K562 (cell line): Measurements from ENCODE around the gene DOCK3. TPM values are rescaled to one million over a fixed set of nuclear protein-coding genes. Genes with fewer than 3 reads are reported as not detected.
A peak's percentile ranks its signal among the peaks of the same experiment; 100 is the strongest.

ENCODE experiments used
- ATAC-seq: fragments of 200-7000 bp; cut with Tn5 transposase; 3 replicates; pipeline ENCODE4 v1.9.1; 2020; ENCODE audit warnings: moderate library complexity
- BruUV-seq: library from RNA; stranded (reverse); fragments of 400-500 nt; replicated peaks from 2 replicates; lab custom pipeline; 2021; lab: Mats Ljungman, UMichigan
- CTCF ChIA-PET: fragments of 300-600 bp; formaldehyde crosslinking; extraction: SDS; loops from one replicate; lab custom pipeline; 2021; ENCODE audit warnings: low intra/inter-chr PET ratio; lab: Yijun Ruan, JAX
- POLR2A ChIA-PET: fragments of 300-600, 350-650 bp; sonication (Branson Sonifier 250); formaldehyde crosslinking; extraction: SDS; loops from one replicate; lab custom pipeline; 2021; ENCODE audit warnings: antibody characterized with exemption, inconsistent platforms; lab: Yijun Ruan, JAX
- DNase-seq, 4 experiments: peaks; one replicate each; pipeline versions ENCODE4 v3.0.0 to v3.0.0-alpha.2; 2011 to 2018; ENCODE audit warnings: low spot score in 3 of 4, mixed read lengths in 3 of 4; ENCODE audit errors: extremely low read depth in 1 of 4
- FAIRE-seq: peaks from 2 replicates; lab custom pipeline; 2011; peaks lifted over from hg19 to GRCh38; lab: Jason Lieb, UNC
- H2AFZ ChIP-seq: 2 replicates; pipeline ENCODE4 v1.6.0; 2011; ENCODE audit warnings: low read depth, low read length, control low read depth, inconsistent platforms
- H3K27ac ChIP-seq: fragments of 200-600 bp; 3 replicates; pipeline ENCODE4 v1.8.0; 2011; ENCODE audit warnings: low read depth, mild to moderate bottlenecking, control low read depth, inconsistent platforms, low read length, moderate library complexity, mixed read lengths; ENCODE audit errors: extremely low read depth
- H3K27me3 ChIP-seq, 2 experiments: fragments of 300-600 bp in 1 of 2; 2 replicates in 1 of 2; 3 replicates in 1 of 2; pipeline versions ENCODE4 v1.6.0 to v1.8.0; 2011; ENCODE audit warnings: inconsistent platforms in 2 of 2, low read length in 2 of 2, mild to moderate bottlenecking in 1 of 2, mixed read lengths in 1 of 2, moderate library complexity in 1 of 2; ENCODE audit not compliant: control insufficient read depth in 2 of 2, insufficient read depth in 2 of 2
- H3K36me3 ChIP-seq: fragments of 300-600 bp; 3 replicates; pipeline ENCODE4 v1.8.0; 2011; ENCODE audit warnings: mild to moderate bottlenecking, low read length, inconsistent platforms; ENCODE audit not compliant: control insufficient read depth, insufficient read depth
- H3K4me1 ChIP-seq, 2 experiments: fragments of 200-600 bp in 1 of 2; replicated peaks in 1 of 2; 2 replicates in 1 of 2; 3 replicates in 1 of 2; pipeline versions ENCODE4 v1.5.1 to v1.8.0; 2011; ENCODE audit warnings: inconsistent platforms in 2 of 2, low read length in 2 of 2, mild to moderate bottlenecking in 1 of 2, mixed read lengths in 1 of 2, moderate library complexity in 1 of 2; ENCODE audit not compliant: control insufficient read depth in 2 of 2, insufficient read depth in 2 of 2
- H3K4me2 ChIP-seq: 2 replicates; pipeline ENCODE4 v1.6.1; 2011; ENCODE audit warnings: low read length, control low read depth, inconsistent platforms, mixed read lengths; ENCODE audit not compliant: insufficient read depth
- H3K4me3 ChIP-seq: fragments of 200-600 bp; sonication (generic), shearing (Covaris generic); 2 replicates; pipeline ENCODE4 v1.5.1; 2016; ENCODE audit warnings: control low read depth, inconsistent platforms
- H3K79me2 ChIP-seq: fragments of 200-600 bp; 3 replicates; pipeline ENCODE4 v1.8.0; 2011; ENCODE audit warnings: low read length, inconsistent platforms; ENCODE audit not compliant: control insufficient read depth, insufficient read depth
- H3K9ac ChIP-seq, 2 experiments: 2 replicates each; pipeline versions ENCODE4 v1.6.0 to v1.6.1; 2011; ENCODE audit warnings: low read depth in 2 of 2, low read length in 2 of 2, control low read depth in 1 of 2, inconsistent platforms in 1 of 2, mild to moderate bottlenecking in 1 of 2, mixed read lengths in 1 of 2; ENCODE audit not compliant: insufficient read depth in 1 of 2
- H3K9me1 ChIP-seq: one replicate; pipeline ENCODE4 v1.6.0; 2011; ENCODE audit warnings: inconsistent platforms, mild to moderate bottlenecking, low read length, moderate library complexity; ENCODE audit not compliant: control insufficient read depth, insufficient read depth
- H3K9me3 ChIP-seq: replicated peaks from 2 replicates; pipeline ENCODE4 v1.5.1; 2011; ENCODE audit warnings: low read depth, low read length, inconsistent platforms; ENCODE audit not compliant: control insufficient read depth, insufficient read depth
- H4K20me1 ChIP-seq: replicated peaks from 2 replicates; pipeline ENCODE4 v1.6.1; 2011; ENCODE audit warnings: low read length, inconsistent platforms, mixed read lengths; ENCODE audit not compliant: control insufficient read depth, insufficient read depth
- C11orf30 ChIP-seq: fragments of 450-650 bp; IDR thresholded peaks from 2 replicates; pipeline ENCODE4 v1.6.1; 2016; ENCODE audit warnings: low read depth, mild to moderate bottlenecking
- MAFF ChIP-seq: IDR thresholded peaks from 2 replicates; pipeline ENCODE4 v1.6.1; 2012; ENCODE audit warnings: low read length, improper control_type of control experiment
- MAFG ChIP-seq: fragments of 450-650 bp; conservative IDR thresholded peaks from 2 replicates; pipeline ENCODE4 v1.6.1; 2016; ENCODE audit warnings: missing genetic modification characterization, missing compliant biosample characterization
- NFIX ChIP-seq: fragments of 250-450 bp; sonication (Bioruptor Pico); IDR thresholded peaks from 2 replicates; pipeline ENCODE4 v1.4.0; 2020; ENCODE audit warnings: low read depth, mild to moderate bottlenecking, moderate library complexity
- POLR2G ChIP-seq: fragments of 200-400 bp; formaldehyde crosslinking; IDR thresholded peaks from 2 replicates; pipeline ENCODE4 v1.6.1; 2017; ENCODE audit warnings: low read depth, mild to moderate bottlenecking, antibody characterized with exemption, low read length, moderate library complexity
- PPARD ChIP-seq: fragments of 250-450 bp; sonication (Bioruptor Pico); IDR thresholded peaks from 2 replicates; pipeline ENCODE4 v1.8.0; 2022; ENCODE audit warnings: inconsistent platforms, mild to moderate bottlenecking, moderate library complexity
- RBFOX2 ChIP-seq: fragments of 200-400 bp; formaldehyde crosslinking; IDR thresholded peaks from 2 replicates; pipeline ENCODE4 v1.6.1; 2017; ENCODE audit warnings: low read depth, mild to moderate bottlenecking, low read length, moderate library complexity
- SMC3 ChIP-seq: conservative IDR thresholded peaks from 2 replicates; pipeline ENCODE4 v1.6.1; 2011; ENCODE audit warnings: low read depth, low read length, improper control_type of control experiment; ENCODE audit not compliant: insufficient read depth
- SUPT5H ChIP-seq: fragments of 450-650 bp; IDR thresholded peaks from 2 replicates; pipeline ENCODE4 v1.6.1; 2016
- U2AF2 ChIP-seq: fragments of 200-400 bp; formaldehyde crosslinking; optimal IDR thresholded peaks from 2 replicates; pipeline ENCODE3; 2017; ENCODE audit warnings: low read depth, mild to moderate bottlenecking, low read length
- ZNF316 ChIP-seq: fragments of 450-650 bp; IDR thresholded peaks from 2 replicates; pipeline ENCODE4 v1.6.1; 2016
- WGBS: fragments of 100-300 bp; shearing (Covaris generic); methylation state at CpG from one replicate; pipeline ENCODE4 v1.1.6; 2016; ENCODE audit warnings: low coverage, mixed read lengths; ENCODE audit not compliant: insufficient coverage; ENCODE audit errors: missing lambda C conversion rate; 5-methylcytosine and 5-hydroxymethylcytosine counted together
- in situ Hi-C: fragments of 300-500 bp; cut with MboI; formaldehyde crosslinking; loops from 4 replicates; pipeline ENCODE4 v1.15.0; 2018; ENCODE audit warnings: inconsistent platforms, mixed read lengths
- intact Hi-C: fragments of 100-400 bp; cut with micrococcal nuclease; formaldehyde crosslinking; loops from 2 replicates; pipeline ENCODE4 v1.14.2; 2022
- polyA plus RNA-seq, 8 experiments: library from polyadenylated mRNA; depleted of rRNA in 4 of 8; stranded (reverse) in 5 of 8; unstranded in 3 of 8; fragments of >200 nt; fragmentation: Nextera tagmentation in 2 of 8; fragmentation: Illumina TruSeq in 1 of 8; extraction: Ambion mirVana in 2 of 8; extraction: Trizol in 1 of 8; gene quantifications; 2 replicates each; pipeline versions ENCODE4 v1.2.1 to v1.2.3, GENCODE V29; 2011 to 2014; ENCODE audit warnings: inconsistent platforms in 1 of 8, missing spikeins in 1 of 8
- total RNA-seq, 7 experiments: library from RNA; depleted of rRNA in 6 of 7; stranded (reverse); fragments of >200 nt in 6 of 7; fragmentation: Illumina TruSeq in 2 of 7; extraction: Trizol in 2 of 7; gene quantifications; 2 replicates each; pipeline versions ENCODE4 v1.2.1 to v1.2.3, GENCODE V29; 2011 to 2021; ENCODE audit warnings: low replicate concordance in 1 of 7
- TF ChIP-seq, protein P1 (sequence below), 2 experiments: IDR thresholded peaks; 2 replicates each; pipeline ENCODE4 v1.6.1; 2012; ENCODE audit warnings: improper control_type of control experiment in 2 of 2, low read depth in 2 of 2, low read length in 2 of 2, borderline replicate concordance in 1 of 2
- TF ChIP-seq, protein P2 (sequence below): fragments of 450-650 bp; conservative IDR thresholded peaks from 2 replicates; pipeline ENCODE4 v1.6.1; 2016; ENCODE audit warnings: missing genetic modification characterization, low read depth, mild to moderate bottlenecking, missing compliant biosample characterization, moderate library complexity

DOCK3 gene
- total and polyA plus RNA-seq, 9 of the 15 experiments (the other 6 are each of a cell fraction or from before 2014, with no cell fraction given): under 0.01 to 0.03 (median 0.01) TPM; not detected in 4

DNA sequence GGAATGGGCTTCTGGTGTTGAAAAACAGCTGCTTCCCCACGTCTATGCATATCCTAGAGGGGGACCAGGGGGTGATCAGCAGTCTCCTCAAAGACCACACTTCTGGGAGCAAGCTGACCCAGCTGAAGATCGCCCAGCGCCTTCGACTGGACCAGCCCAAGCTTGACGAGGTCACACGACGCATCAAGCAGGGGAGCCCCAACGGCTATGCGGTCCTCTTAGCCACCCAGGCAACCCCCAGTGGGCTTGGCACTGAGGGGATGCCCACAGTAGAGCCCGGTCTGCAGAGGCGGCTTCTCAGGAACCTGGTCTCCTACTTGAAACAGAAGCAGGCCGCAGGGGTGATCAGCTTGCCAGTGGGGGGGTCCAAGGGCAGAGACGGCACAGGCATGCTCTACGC is 718.8 kb downstream of the DOCK3 start:
- Histone ChIP-seq H3K27me3 (no peaks in the 10 kb centered on the region), H3K9me1 (peaks cover 11% of the 10 kb centered on the region), H3K4me1 (peaks cover 14 to 34% of the 10 kb centered on the region in 2 experiments; a peak in 4 of 5 replicates), H3K27ac (no peak overlapping the region), H3K4me2 (no peak overlapping the region), H3K9ac (peak overlapping the region in 1 of 2 experiments; percentile 61; a peak in 2 of 4 replicates), H3K36me3 (peaks cover 76% of the 10 kb centered on the region; the same call in 2 of the 3 replicates), H4K20me1 (peaks cover 25% of the 10 kb centered on the region; the same call in 1 of the 2 replicates), H2AFZ (no peak overlapping the region), H3K4me3 (no peak overlapping the region), H3K9me3 (no peaks in the 10 kb centered on the region), H3K79me2 (peaks cover 44% of the 10 kb centered on the region)
- intact Hi-C loops (no loop called here), in situ Hi-C loops (no loop called here)
- no peak for ATAC-seq
- no peak for DNase-seq
- WGBS: 93% methylated on average over 3 of the region's 14 CpGs
- no TSS peak for BruUV-seq
- TF ChIP-seq RBFOX2 (peak; percentile 46), POLR2G (peak; percentile 61), PPARD (CRISPR knock-in tag) (no peak)
- ChIA-PET POLR2A (interaction anchor here (0.6 to 1.0 kb wide), 4 partner anchors 9 to 15 kb away, joined by 3 to 5 read pairs (median 4); partner anchors contain the start of gene MANF), CTCF (no interaction called here)
- no peak for FAIRE-seq

DNA sequence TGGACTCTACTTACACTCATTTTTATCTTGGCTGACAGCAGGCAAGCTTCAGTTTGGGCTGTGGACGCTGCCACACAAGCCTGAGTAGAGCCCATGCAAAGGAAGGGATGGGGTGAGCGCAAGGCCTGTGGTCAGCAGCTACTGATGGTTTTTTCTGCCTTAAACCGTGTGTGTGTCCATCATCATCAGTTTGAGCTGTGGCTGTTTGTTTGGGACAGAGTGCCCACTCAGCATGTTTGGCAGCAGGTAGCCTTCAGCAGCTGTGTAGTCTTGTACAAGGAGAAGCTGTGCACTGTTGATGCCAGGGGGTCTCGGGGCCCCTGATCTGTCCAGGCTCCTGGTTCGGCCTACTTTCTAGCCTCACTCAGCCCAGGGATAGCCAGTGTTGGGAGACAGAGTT is 719.8 kb downstream of the DOCK3 start:
- H3K36me3 ChIP-seq: peaks cover 76% of the 10 kb centered on the region; the same call in 2 of the 3 replicates
- WGBS: 89% methylated on average over 5 of the region's 5 CpGs
- ChIA-PET POLR2A (no interaction called here), CTCF (no interaction called here)
- in situ Hi-C loops (no loop called here), intact Hi-C loops (no loop called here)
- ATAC-seq (no peak), FAIRE-seq (no peak), DNase-seq (no peak)
- H3K4me3 ChIP-seq: no peak overlapping the region
- no peak overlapping the region for H3K4me2 ChIP-seq
- no peak overlapping the region for H3K9ac ChIP-seq
- H3K27me3 ChIP-seq: no peaks in the 10 kb centered on the region
- H3K27ac ChIP-seq: no peak overlapping the region; the same call in 2 of the 3 replicates
- peaks cover 44% of the 10 kb centered on the region for H3K79me2 ChIP-seq
- peaks cover 11% of the 10 kb centered on the region for H3K9me1 ChIP-seq
- no peaks in the 10 kb centered on the region for H3K9me3 ChIP-seq
- H2AFZ ChIP-seq: no peak overlapping the region
- no TSS peak for BruUV-seq
- H3K4me1 ChIP-seq: peaks cover 14 to 34% of the 10 kb centered on the region in 2 experiments; a peak in 4 of 5 replicates
- peaks cover 19% of the 10 kb centered on the region; the same call in 1 of the 2 replicates for H4K20me1 ChIP-seq
- TF ChIP-seq ZNF316 (peak; percentile 73), SMC3 (no peak), NFIX (CRISPR knock-in tag) (no peak), RBFOX2 (peak; percentile 35; the same call in 1 of the 2 replicates), SUPT5H (0 out of 2 replicates have a peak, but pooled peaks have one; percentile 6), MAFF (peak; percentile 25; the same call in 1 of the 2 replicates), C11orf30 (peak; percentile 62), MAFG (tag) (peak; percentile 26; the same call in 1 of the 2 replicates), U2AF2 (no peak)
- TF ChIP-seq, protein P1, sequence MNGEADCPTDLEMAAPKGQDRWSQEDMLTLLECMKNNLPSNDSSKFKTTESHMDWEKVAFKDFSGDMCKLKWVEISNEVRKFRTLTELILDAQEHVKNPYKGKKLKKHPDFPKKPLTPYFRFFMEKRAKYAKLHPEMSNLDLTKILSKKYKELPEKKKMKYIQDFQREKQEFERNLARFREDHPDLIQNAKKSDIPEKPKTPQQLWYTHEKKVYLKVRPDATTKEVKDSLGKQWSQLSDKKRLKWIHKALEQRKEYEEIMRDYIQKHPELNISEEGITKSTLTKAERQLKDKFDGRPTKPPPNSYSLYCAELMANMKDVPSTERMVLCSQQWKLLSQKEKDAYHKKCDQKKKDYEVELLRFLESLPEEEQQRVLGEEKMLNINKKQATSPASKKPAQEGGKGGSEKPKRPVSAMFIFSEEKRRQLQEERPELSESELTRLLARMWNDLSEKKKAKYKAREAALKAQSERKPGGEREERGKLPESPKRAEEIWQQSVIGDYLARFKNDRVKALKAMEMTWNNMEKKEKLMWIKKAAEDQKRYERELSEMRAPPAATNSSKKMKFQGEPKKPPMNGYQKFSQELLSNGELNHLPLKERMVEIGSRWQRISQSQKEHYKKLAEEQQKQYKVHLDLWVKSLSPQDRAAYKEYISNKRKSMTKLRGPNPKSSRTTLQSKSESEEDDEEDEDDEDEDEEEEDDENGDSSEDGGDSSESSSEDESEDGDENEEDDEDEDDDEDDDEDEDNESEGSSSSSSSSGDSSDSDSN (IDR thresholded peaks at IDR 0.05; ENCODE audit: borderline replicate concordance in 1 of 2, low read depth in 2 of 2, low read length in 2 of 2): no peak
- TF ChIP-seq, protein P2, sequence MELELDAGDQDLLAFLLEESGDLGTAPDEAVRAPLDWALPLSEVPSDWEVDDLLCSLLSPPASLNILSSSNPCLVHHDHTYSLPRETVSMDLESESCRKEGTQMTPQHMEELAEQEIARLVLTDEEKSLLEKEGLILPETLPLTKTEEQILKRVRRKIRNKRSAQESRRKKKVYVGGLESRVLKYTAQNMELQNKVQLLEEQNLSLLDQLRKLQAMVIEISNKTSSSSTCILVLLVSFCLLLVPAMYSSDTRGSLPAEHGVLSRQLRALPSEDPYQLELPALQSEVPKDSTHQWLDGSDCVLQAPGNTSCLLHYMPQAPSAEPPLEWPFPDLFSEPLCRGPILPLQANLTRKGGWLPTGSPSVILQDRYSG (tag): no peak
